Tibial nerve (tissue), 4 donors: ENCODE data around the gene ARHGAP25.

Source experiments
- CTCF ChIP-seq, 5 experiments: fragments of 200-600 bp in 3 of 5; fragments of 450-650 bp in 2 of 5; sonication (generic) in 3 of 5; IDR thresholded peaks; one replicate each; pipeline ENCODE4 v1.5.1; 2016 to 2019; ENCODE audit warnings: antibody characterized with exemption in 5 of 5, mild to moderate bottlenecking in 3 of 5, moderate library complexity in 2 of 5
- EP300 ChIP-seq, 2 donors: sonication (generic); formaldehyde crosslinking; IDR thresholded peaks; one replicate each; pipeline ENCODE4 v1.6.1; 2017; ENCODE audit warnings: antibody characterized with exemption in 2 of 2, mild to moderate bottlenecking in 1 of 2
- POLR2A ChIP-seq, 2 donors: fragments of 450-650 bp; IDR thresholded peaks; one replicate each; pipeline ENCODE4 v1.6.1; 2017; ENCODE audit warnings: antibody characterized with exemption in 2 of 2, mild to moderate bottlenecking in 2 of 2, moderate library complexity in 2 of 2

GRCh38 chr2:68762665-68763064, 28.1 kb downstream of the ARHGAP25 start:
- TF ChIP-seq POLR2A (IDR thresholded peaks at IDR 0.05) (no peak), CTCF (IDR thresholded peaks at IDR 0.05) (no peak), EP300 (IDR thresholded peaks at IDR 0.05) (no peak)
